ENCODE data around the gene DMAC2L.

DMAC2L gene

GRCh38 chr14:50357124-50357523, 45.0 kb downstream of the DMAC2L start:
- Histone ChIP-seq H3F3A (ENCODE audit: control insufficient read depth, insufficient read depth) (no peaks in the 10 kb centered on the region), H3K4me2 (ENCODE audit: low read length) (no peak overlapping the region), H3K36me3 (ENCODE audit: control insufficient read depth, low read length) (no peaks in the 10 kb centered on the region), H3K9me3 (ENCODE audit: control insufficient read depth, insufficient read depth, low read length) (no peaks in the 10 kb centered on the region), H3K27ac (ENCODE audit: low read depth, low read length) (no peak overlapping the region), H3K4me3 (ENCODE audit: low read length) (no peak overlapping the region), H3K79me2 (ENCODE audit: control insufficient read depth, low read length) (no peaks in the 10 kb centered on the region), H3K9me2 (replicated peaks; ENCODE audit: control insufficient read depth, low read length) (no peaks in the 10 kb centered on the region), H3K4me1 (ENCODE audit: control insufficient read depth, low read length) (no peaks in the 10 kb centered on the region), H3K27me3 (ENCODE audit: control insufficient read depth, low read length) (no peaks in the 10 kb centered on the region), H4K20me1 (ENCODE audit: control insufficient read depth, insufficient read depth, low read depth, low read length) (no peaks in the 10 kb centered on the region)
- TF ChIP-seq CTCF (IDR thresholded peaks at IDR 0.05; ENCODE audit: low read depth, low read length, poor library complexity, severe bottlenecking) (no peak), EZH2phosphoT487 (IDR thresholded peaks at IDR 0.05; ENCODE audit: borderline replicate concordance, low read length) (no peak)

- no peaks in the 10 kb centered on the region for H3K9me2 ChIP-seq (replicated peaks; ENCODE audit: control insufficient read depth, low read length)
- TF ChIP-seq CTCF (IDR thresholded peaks at IDR 0.05; ENCODE audit: low read depth, low read length, poor library complexity, severe bottlenecking) = no peak
- no peak for TF ChIP-seq EZH2phosphoT487 (IDR thresholded peaks at IDR 0.05; ENCODE audit: borderline replicate concordance, low read length)
- H3K4me3 ChIP-seq (ENCODE audit: low read length) = no peak overlapping the region
- no peaks in the 10 kb centered on the region for H3K36me3 ChIP-seq (ENCODE audit: control insufficient read depth, low read length)
- no peaks in the 10 kb centered on the region for H3K79me2 ChIP-seq (ENCODE audit: control insufficient read depth, low read length)
- no peak overlapping the region for H3K27ac ChIP-seq (ENCODE audit: low read depth, low read length)
- H3K4me2 ChIP-seq (ENCODE audit: low read length) = no peak overlapping the region
- H3K27me3 ChIP-seq (ENCODE audit: control insufficient read depth, low read length) = peaks cover under 1% of the 10 kb centered on the region; the same call in 1 of the 2 replicates
- H3F3A ChIP-seq (ENCODE audit: control insufficient read depth, insufficient read depth) = no peaks in the 10 kb centered on the region
- H3K9me3 ChIP-seq (ENCODE audit: control insufficient read depth, insufficient read depth, low read length) = no peaks in the 10 kb centered on the region; the same call in 1 of the 2 replicates
- peaks cover 2% of the 10 kb centered on the region for H3K4me1 ChIP-seq (ENCODE audit: control insufficient read depth, low read length)
- H4K20me1 ChIP-seq (ENCODE audit: control insufficient read depth, insufficient read depth, low read depth, low read length) = no peaks in the 10 kb centered on the region
Measured at GRCh38 chr14:50357753-50358395, 45.8 kb downstream of the DMAC2L start.

GRCh38 chr14:50359631-50360030, 47.5 kb downstream of the DMAC2L start:
- no peaks in the 10 kb centered on the region for H3F3A ChIP-seq (ENCODE audit: control insufficient read depth, insufficient read depth)
- H3K27ac ChIP-seq (ENCODE audit: low read depth, low read length) = no peak overlapping the region
- no peaks in the 10 kb centered on the region for H3K9me2 ChIP-seq (replicated peaks; ENCODE audit: control insufficient read depth, low read length)
- no peaks in the 10 kb centered on the region for H4K20me1 ChIP-seq (ENCODE audit: control insufficient read depth, insufficient read depth, low read depth, low read length)
- H3K4me3 ChIP-seq (ENCODE audit: low read length) = no peak overlapping the region
- no peak for TF ChIP-seq CTCF (IDR thresholded peaks at IDR 0.05; ENCODE audit: low read depth, low read length, poor library complexity, severe bottlenecking)
- no peak for TF ChIP-seq EZH2phosphoT487 (IDR thresholded peaks at IDR 0.05; ENCODE audit: borderline replicate concordance, low read length)
- no peaks in the 10 kb centered on the region for H3K79me2 ChIP-seq (ENCODE audit: control insufficient read depth, low read length)
- peaks cover 3% of the 10 kb centered on the region; the same call in 1 of the 2 replicates for H3K27me3 ChIP-seq (ENCODE audit: control insufficient read depth, low read length)
- peaks cover 16% of the 10 kb centered on the region for H3K4me1 ChIP-seq (ENCODE audit: control insufficient read depth, low read length)
- H3K9me3 ChIP-seq (ENCODE audit: control insufficient read depth, insufficient read depth, low read length) = no peaks in the 10 kb centered on the region; the same call in 1 of the 2 replicates
- no peaks in the 10 kb centered on the region for H3K36me3 ChIP-seq (ENCODE audit: control insufficient read depth, low read length)
- no peak overlapping the region for H3K4me2 ChIP-seq (ENCODE audit: low read length)
